DOHH2 (cell line): ENCODE data around the gene GFY.

ENCODE experiments used
- H3F3A ChIP-seq: fragments of 200-600 bp; sonication (generic), shearing (Covaris generic); 2 replicates; pipeline ENCODE4 v1.6.0; 2016; ENCODE audit warnings: antibody characterized with exemption, mild to moderate bottlenecking; ENCODE audit not compliant: control insufficient read depth, insufficient read depth
- H3K27ac ChIP-seq: fragments of 200-600 bp; sonication (generic); 2 replicates; pipeline ENCODE4 v1.5.1; 2014; ENCODE audit warnings: low read depth, mild to moderate bottlenecking, low read length, moderate library complexity
- H3K27me3 ChIP-seq: fragments of 200-600 bp; sonication (generic); 2 replicates; pipeline ENCODE4 v1.6.1; 2014; ENCODE audit warnings: mild to moderate bottlenecking, low read length, mixed read lengths; ENCODE audit not compliant: control insufficient read depth
- H3K36me3 ChIP-seq: fragments of 200-600 bp; sonication (generic); 2 replicates; pipeline ENCODE4 v1.6.1; 2014; ENCODE audit warnings: mild to moderate bottlenecking, low read length, moderate library complexity, mixed read lengths; ENCODE audit not compliant: control insufficient read depth
- H3K4me1 ChIP-seq: fragments of 200-600 bp; sonication (generic); 2 replicates; pipeline ENCODE4 v1.6.1; 2014; ENCODE audit warnings: mild to moderate bottlenecking, low read length, mixed read lengths; ENCODE audit not compliant: control insufficient read depth
- H3K4me2 ChIP-seq: fragments of 200-600 bp; sonication (generic); 2 replicates; pipeline ENCODE4 v1.6.0; 2014; ENCODE audit warnings: mild to moderate bottlenecking, low read length, moderate library complexity
- H3K4me3 ChIP-seq: fragments of 200-600 bp; sonication (generic); 2 replicates; pipeline ENCODE4 v1.5.1; 2014; ENCODE audit warnings: mild to moderate bottlenecking, low read length, mixed read lengths
- H3K79me2 ChIP-seq: fragments of 200-600 bp; sonication (generic); 2 replicates; pipeline ENCODE4 v1.6.1; 2014; ENCODE audit warnings: mild to moderate bottlenecking, low read length, mixed read lengths; ENCODE audit not compliant: control insufficient read depth
- H3K9me2 ChIP-seq: fragments of 200-600 bp; sonication (generic); replicated peaks from 2 replicates; pipeline ENCODE4 v1.6.1; 2014; ENCODE audit warnings: mild to moderate bottlenecking, low read length, mixed read lengths; ENCODE audit not compliant: control insufficient read depth
- H3K9me3 ChIP-seq: fragments of 200-600 bp; sonication (generic); 2 replicates; pipeline ENCODE4 v1.6.1; 2014; ENCODE audit warnings: antibody characterized with exemption, low read length, mixed read lengths; ENCODE audit not compliant: control insufficient read depth, insufficient read depth
- H4K20me1 ChIP-seq: fragments of 200-600 bp; sonication (generic); 2 replicates; pipeline ENCODE4 v1.6.0; 2014; ENCODE audit warnings: low read depth, mild to moderate bottlenecking, antibody characterized with exemption, low read length, moderate library complexity; ENCODE audit not compliant: control insufficient read depth, insufficient read depth
- CTCF ChIP-seq: fragments of 200-600 bp; sonication (generic); IDR thresholded peaks from one replicate; pipeline ENCODE4 v1.5.1; 2014; ENCODE audit warnings: antibody characterized with exemption, mild to moderate bottlenecking, low read depth, low read length; ENCODE audit not compliant: poor library complexity, severe bottlenecking
- EZH2phosphoT487 ChIP-seq: fragments of 200-600 bp; sonication (generic); IDR thresholded peaks from 2 replicates; pipeline ENCODE4 v1.6.1; 2017; ENCODE audit warnings: borderline replicate concordance, mild to moderate bottlenecking, antibody characterized with exemption, low read length, moderate library complexity, mixed read lengths

The GFY gene

GRCh38 chr19:49427339-49427738 lies 2.2 kb downstream of the GFY start:
- no peak overlapping the region for H3K27ac ChIP-seq
- peaks cover 76% of the 10 kb centered on the region for H3K27me3 ChIP-seq
- H3K36me3 ChIP-seq, result no peaks in the 10 kb centered on the region
- H3K9me3 ChIP-seq, result no peaks in the 10 kb centered on the region
- H4K20me1 ChIP-seq, result no peaks in the 10 kb centered on the region
- no peaks in the 10 kb centered on the region for H3K9me2 ChIP-seq
- 0 out of 2 replicates have a peak, but pooled peaks cover 7% of the 10 kb centered on the region for H3F3A ChIP-seq
- TF ChIP-seq CTCF (no peak), EZH2phosphoT487 (no peak)
- no peaks in the 10 kb centered on the region for H3K79me2 ChIP-seq
- H3K4me1 ChIP-seq, result peaks cover 49% of the 10 kb centered on the region
- H3K4me2 ChIP-seq, result no peak overlapping the region
- H3K4me3 ChIP-seq, result no peak overlapping the region

GRCh38 chr19:49427855-49428546 lies 2.8 kb downstream of the GFY start:
- H3K4me2 ChIP-seq, result peak overlapping the region; percentile 10; the same call in 1 of the 2 replicates
- H3K27me3 ChIP-seq, result peaks cover 70% of the 10 kb centered on the region
- H3K9me3 ChIP-seq, result no peaks in the 10 kb centered on the region
- no peak overlapping the region for H3K4me3 ChIP-seq
- H4K20me1 ChIP-seq, result no peaks in the 10 kb centered on the region
- TF ChIP-seq EZH2phosphoT487 (peak; percentile 92; the same call in 1 of the 2 replicates), CTCF (no peak)
- 0 out of 2 replicates have a peak, but pooled peaks cover 7% of the 10 kb centered on the region for H3F3A ChIP-seq
- no peak overlapping the region for H3K27ac ChIP-seq
- peaks cover 49% of the 10 kb centered on the region for H3K4me1 ChIP-seq
- no peaks in the 10 kb centered on the region for H3K36me3 ChIP-seq
- no peaks in the 10 kb centered on the region for H3K9me2 ChIP-seq
- H3K79me2 ChIP-seq, result no peaks in the 10 kb centered on the region

GRCh38 chr19:49428547-49429451 lies 3.6 kb downstream of the GFY start:
- H3K79me2 ChIP-seq, result no peaks in the 10 kb centered on the region
- H4K20me1 ChIP-seq, result no peaks in the 10 kb centered on the region
- no peaks in the 10 kb centered on the region for H3K36me3 ChIP-seq
- no peaks in the 10 kb centered on the region for H3K9me3 ChIP-seq
- peaks cover 62% of the 10 kb centered on the region for H3K27me3 ChIP-seq
- H3K27ac ChIP-seq, result no peak overlapping the region
- 0 out of 2 replicates have a peak, but pooled peaks cover 5% of the 10 kb centered on the region for H3F3A ChIP-seq
- TF ChIP-seq CTCF (no peak), EZH2phosphoT487 (no peak)
- H3K4me2 ChIP-seq, result no peak overlapping the region
- peaks cover 42% of the 10 kb centered on the region for H3K4me1 ChIP-seq
- H3K4me3 ChIP-seq, result no peak overlapping the region
- no peaks in the 10 kb centered on the region for H3K9me2 ChIP-seq
